Measurements from ENCODE around the gene PRR15L.
A peak's percentile ranks its signal among the peaks of the same experiment; 100 is the strongest.
"Not testable (repeated sequence)": the region's sequence is repeated elsewhere in the genome, so short reads cannot be mapped to it uniquely, and the experiment has no call there.

PRR15L gene, protein sequence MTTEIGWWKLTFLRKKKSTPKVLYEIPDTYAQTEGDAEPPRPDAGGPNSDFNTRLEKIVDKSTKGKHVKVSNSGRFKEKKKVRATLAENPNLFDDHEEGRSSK

GRCh38 chr17:47957591-47958490, at the start of gene PRR15L:
PRR15L (minus strand) TSS chr17:47957883; CDS start chr17:47953234, 4,649 bp downstream.
- no peak for DNase-seq

DNA sequence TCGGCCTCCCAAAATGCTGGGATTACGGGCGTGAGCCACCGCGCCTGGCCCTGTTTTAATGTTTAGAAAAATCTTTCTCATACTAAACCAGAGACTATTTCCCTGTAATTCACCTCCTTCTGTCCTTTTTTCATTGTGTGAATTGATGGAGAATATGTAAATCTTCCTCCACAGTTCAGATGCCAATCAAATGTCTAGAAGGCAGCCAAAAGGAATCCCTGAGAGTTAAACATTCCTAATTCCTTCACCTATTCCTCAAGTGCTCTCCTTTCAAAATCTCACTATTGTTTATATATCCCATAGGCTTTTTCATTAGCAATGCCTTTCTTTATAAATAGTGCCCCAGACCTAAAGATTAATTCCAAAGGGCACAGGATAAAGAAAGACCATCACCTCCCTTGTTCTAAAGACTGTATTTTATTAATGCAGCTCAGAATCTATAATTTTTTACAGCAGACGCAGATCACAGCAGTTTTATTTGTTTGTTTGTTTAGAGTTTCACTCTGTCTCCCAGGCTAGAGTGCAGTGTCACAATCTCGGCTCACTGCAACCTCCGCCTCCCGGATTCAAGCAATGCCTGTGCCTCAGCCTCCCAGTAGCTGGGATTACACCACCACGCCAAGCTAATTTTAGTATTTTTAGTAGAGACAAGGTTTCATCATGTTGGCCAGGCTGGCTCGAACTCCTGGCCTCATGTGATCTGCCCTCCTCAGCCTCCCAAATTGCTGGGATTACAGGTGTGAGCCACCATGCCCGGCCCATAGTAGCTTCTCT, 49.4 kb upstream of the PRR15L start:
- DNase-seq, result no peak

- no peak for DNase-seq
These were observed 47.3 kb upstream of the PRR15L start for GRCh38 chr17:48004983-48005382.

GRCh38 chr17:48003417-48004151, 45.9 kb upstream of the PRR15L start:
- peak; percentile 73 for DNase-seq

- peak; percentile 74 for DNase-seq
These were observed 45.3 kb upstream of the PRR15L start for GRCh38 chr17:48002916-48003416.

- DNase-seq, result peak; percentile 88
These were observed 44.7 kb upstream of the PRR15L start for GRCh38 chr17:48002266-48002915.

DNA sequence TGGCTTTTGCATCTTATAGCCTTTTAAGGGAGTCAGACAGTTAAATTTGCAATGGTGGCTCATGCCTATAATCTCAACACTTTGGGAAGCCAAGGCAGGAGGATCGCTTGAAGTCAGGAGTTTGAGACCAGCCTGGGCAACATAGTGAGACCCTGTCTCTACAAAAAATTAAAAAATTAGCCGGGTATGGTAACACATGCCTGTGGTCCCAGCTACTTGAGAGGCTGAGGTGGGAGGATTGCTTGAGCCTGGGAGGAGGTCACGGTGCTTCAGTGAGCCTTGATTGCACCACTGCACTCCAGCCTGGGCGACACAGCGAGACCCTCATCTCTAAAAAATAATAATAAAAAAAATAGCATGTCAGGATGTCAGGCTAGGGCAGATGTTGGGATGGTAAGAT, 44.0 kb upstream of the PRR15L start:
- not testable (repeated sequence) for DNase-seq

DNA sequence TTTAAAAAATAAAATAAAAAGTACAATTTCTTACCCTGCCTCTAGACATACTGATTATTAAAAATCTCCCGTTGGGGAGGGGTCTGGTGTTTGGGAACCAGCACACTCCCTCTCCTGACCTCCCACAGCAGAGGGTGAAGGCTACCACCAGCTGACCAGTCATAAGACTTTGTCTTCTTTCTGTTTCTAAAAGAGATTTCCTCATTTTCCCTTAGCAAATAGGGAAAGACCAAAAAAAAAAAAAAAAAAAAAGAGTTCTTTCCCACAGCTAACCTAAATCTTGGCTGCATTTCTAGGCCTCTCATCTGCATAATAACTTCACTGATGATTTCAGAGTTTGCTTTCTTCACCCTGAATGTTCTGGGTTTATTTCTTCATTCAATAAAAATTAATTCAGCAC, 43.5 kb upstream of the PRR15L start:
- no peak for DNase-seq

- peak; percentile 61 for DNase-seq
These were observed 41.9 kb upstream of the PRR15L start for GRCh38 chr17:47999582-47999981.

DNA sequence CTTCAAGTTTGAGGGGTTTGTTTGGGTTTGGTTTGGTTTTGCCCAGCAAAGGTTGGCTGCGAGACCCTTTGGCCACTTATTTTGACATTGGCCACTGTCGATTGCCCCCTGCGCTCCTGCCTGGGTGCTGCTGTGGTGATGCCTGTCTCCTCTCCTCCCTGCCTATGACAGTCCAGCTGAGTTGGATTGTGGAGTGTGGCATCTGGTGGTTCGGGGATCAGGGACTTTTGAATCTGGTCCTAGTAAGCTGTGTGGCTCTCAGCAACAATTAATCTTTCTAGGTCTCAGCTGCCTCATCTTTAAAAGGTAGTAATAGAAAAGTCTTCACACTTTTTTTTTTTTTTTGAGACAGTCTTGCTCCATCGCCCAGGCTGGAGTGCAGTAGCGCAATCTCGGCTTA, 40.4 kb upstream of the PRR15L start:
- DNase-seq, result no peak

GRCh38 chr17:47997586-47997985, 39.9 kb upstream of the PRR15L start:
- DNase-seq, result no peak

DNA sequence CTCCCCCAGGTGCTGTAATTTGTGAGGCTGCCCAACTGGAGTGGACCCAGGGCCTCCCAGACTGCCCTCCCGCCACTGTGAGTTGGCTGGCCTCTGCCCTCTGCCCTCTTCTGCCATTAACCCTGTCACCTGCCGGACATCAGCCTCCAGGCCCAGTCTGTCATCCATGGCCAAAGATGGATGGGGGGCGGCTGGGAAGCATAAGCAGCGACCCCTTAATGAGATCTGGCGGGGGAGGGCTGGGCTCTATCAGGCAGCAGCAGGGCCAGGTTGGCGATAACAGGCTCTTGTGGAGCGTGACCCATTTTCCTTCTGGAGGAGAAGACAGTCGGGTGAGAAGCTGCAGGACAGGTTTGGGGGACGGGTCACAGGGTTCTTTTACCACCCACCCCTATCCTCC, 38.5 kb upstream of the PRR15L start:
- DNase-seq, result no peak

GRCh38 chr17:47995241-47995935, 37.7 kb upstream of the PRR15L start:
- DNase-seq, result no peak

DNA sequence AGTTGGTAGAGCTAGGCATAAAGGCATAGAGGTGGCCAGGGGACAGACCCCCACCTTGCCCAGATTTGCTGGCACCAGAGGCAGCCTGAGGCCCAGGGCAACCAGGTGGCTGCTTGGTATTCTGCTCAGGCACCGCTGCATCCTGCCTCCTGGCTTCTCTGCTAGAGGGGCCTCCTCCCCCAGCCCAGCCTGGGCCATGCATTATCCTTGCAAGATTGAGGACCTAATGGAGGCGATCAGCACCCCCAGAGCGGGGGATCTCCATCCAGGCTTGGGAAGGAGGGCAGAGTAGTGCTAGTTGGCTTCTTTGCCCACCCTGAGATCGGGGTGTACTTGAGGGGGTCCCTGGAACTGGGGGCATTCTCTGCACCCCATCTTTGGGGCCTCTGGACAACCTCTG, 37.0 kb upstream of the PRR15L start:
- DNase-seq, result no peak

DNA sequence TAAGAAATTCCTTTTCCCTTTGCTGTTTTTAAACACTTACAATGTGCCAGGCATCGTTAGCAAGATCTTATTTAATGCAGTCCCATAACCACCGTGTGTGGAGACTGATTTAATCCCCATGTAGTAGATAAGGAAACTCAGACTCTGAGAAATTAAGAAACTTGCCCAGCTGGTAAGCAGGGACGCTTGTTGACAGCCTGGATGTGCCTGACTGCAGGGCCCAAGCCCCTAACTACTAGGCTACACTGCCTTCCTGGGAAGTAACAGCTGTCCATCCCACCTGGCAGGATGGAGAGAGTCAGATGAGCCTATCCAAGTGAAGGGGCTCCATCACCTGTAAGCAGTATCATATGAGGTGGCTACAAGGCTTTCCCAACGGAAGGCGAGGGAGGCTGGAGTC, 36.3 kb upstream of the PRR15L start:
- no peak for DNase-seq

DNA sequence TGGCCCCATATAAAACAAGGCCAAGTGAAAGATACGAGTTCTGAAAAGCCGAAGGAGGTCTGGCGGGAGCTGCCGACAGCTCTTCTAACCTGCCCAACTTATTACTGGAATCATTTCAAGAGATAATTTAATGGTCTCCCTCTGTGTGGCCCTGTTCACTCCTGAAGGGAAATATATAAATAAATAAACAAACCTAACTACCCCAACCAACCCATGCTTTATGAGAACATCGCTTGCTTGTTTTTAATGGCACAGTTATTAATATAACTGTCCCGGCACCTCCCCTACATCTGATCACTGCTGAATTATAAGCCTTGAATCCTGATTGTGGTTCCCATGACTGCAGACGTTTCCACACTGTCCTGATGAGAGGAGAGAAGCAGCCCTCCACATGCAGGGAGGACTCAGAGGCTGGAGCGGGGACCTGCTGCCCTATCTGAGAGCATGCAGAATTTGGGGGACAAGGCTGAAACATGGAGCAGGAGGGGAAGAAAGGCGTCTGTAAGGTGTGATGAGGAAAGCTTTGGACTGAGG, 35.4 kb upstream of the PRR15L start:
- no peak for DNase-seq

GRCh38 chr17:47992216-47992615, 34.5 kb upstream of the PRR15L start:
- DNase-seq, result no peak

DNA sequence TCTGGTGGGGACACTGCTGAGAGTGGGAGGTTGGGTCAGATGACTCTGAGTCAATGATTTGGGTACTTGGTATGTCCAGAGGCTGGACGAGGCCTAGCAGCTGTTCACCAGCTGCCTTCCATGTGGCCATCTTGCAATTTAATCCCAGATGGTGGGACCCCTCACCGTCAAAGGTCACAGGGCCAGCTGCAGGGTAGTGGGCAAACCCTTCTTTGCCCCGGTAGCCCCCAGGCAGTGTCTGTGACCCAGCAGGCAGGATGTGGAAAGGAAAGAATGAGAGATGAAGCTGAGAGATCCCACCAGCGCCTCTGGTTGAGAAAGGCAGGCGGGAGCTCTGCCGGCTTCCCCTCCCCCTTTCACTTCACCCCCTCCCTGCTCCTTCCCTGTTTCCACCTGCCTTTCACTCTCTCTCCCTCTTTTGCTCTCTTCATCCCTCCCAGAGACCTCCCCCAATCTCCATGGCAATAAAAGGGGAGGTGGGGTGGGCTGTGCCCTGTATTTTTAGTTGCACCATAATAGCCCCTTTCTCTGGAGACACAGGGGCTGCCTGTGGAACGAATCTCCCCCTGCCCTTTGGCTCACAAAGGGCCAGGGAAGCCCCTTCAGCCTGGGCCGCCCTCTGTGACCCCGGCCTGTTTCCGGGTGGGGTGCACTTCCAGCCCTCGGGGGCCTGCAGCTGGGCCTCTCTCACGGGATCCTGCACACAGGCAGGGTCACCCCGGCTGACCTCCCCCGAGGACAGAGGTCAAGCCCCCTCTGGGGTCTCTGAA, 33.5 kb upstream of the PRR15L start:
- DNase-seq, result no peak

DNA sequence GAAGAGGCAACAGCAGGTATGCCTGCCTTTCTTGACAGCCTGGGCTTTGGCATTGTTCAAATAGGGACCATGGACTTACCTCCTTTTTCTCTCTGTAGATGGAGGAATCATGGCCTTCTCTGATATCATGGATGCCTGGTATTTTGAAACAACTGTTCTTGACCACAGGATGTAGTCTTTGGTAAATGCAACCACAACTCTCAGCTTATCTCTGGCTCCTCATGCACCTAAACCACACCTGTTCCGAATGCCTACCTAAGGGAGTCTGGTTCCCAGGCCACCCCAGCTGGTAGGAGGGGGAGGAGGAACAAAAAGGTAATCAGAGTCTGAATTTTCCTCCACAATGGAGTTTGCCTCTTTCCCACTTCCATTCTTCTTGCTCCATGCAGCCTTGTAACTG, 32.0 kb upstream of the PRR15L start:
- DNase-seq, result no peak

GRCh38 chr17:47989159-47989558, 31.5 kb upstream of the PRR15L start:
- DNase-seq, result no peak

DNA sequence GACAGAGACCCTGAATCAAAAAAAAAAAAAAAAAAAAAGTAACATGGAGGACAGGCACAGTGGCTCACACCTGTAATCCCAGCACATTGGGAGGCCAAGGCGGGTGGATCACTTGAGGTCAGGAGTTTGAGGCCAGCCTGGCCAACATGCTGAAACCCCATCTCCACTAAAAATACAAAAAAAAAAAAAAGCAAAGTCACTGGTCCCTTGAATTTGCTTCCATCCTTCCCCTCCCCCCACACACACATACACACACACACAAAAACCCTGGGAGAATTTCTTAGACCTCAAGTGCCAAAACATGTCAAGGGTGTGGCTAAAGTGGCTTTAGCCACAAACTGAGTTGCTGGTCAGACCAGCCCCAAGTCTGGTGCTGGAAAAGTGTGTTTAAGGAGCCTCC, 30.8 kb upstream of the PRR15L start:
- DNase-seq, result not testable (repeated sequence)

All from fibroblast of skin of right biceps (primary cell).